Measurements from ENCODE around the gene CPLX3.

GRCh38 chr15:74804935-74805334 is 21.5 kb upstream of the CPLX3 start:
- no peak for TF ChIP-seq EZH2 (IDR thresholded peaks at IDR 0.05; ENCODE audit: borderline replicate concordance, low read depth, low read length, severe bottlenecking)
- TF ChIP-seq POLR2A (IDR thresholded peaks at IDR 0.05; ENCODE audit: low read depth, low read length) = no peak
- TF ChIP-seq FOS (IDR thresholded peaks at IDR 0.05; ENCODE audit: borderline replicate concordance, insufficient read depth, low read length) = no peak
- TF ChIP-seq, protein P1, sequence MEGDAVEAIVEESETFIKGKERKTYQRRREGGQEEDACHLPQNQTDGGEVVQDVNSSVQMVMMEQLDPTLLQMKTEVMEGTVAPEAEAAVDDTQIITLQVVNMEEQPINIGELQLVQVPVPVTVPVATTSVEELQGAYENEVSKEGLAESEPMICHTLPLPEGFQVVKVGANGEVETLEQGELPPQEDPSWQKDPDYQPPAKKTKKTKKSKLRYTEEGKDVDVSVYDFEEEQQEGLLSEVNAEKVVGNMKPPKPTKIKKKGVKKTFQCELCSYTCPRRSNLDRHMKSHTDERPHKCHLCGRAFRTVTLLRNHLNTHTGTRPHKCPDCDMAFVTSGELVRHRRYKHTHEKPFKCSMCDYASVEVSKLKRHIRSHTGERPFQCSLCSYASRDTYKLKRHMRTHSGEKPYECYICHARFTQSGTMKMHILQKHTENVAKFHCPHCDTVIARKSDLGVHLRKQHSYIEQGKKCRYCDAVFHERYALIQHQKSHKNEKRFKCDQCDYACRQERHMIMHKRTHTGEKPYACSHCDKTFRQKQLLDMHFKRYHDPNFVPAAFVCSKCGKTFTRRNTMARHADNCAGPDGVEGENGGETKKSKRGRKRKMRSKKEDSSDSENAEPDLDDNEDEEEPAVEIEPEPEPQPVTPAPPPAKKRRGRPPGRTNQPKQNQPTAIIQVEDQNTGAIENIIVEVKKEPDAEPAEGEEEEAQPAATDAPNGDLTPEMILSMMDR (IDR thresholded peaks at IDR 0.05; ENCODE audit: extremely low read depth in 1 of 2, insufficient read depth in 1 of 2, low read depth in 1 of 2, low read length in 2 of 2) = no peak
- TF ChIP-seq MAX (IDR thresholded peaks at IDR 0.05; ENCODE audit: insufficient read depth, insufficient read length) = no peak
- no peak for TF ChIP-seq POLR2AphosphoS5 (IDR thresholded peaks at IDR 0.05; ENCODE audit: insufficient read depth, low read depth, low read length)
- TF ChIP-seq JUN (IDR thresholded peaks at IDR 0.05; ENCODE audit: borderline replicate concordance, insufficient read depth, insufficient read length, low read depth) = no peak
- TF ChIP-seq MYC (IDR thresholded peaks at IDR 0.05; ENCODE audit: low read depth, low read length) = no peak
- TF ChIP-seq GATA2 (IDR thresholded peaks at IDR 0.05; ENCODE audit: insufficient read depth, insufficient read length, low read depth, low read length) = no peak

Data from endothelial cell of umbilical vein (primary cell).